H1 (cell line): Measurements from ENCODE around the gene CDK4. TPM values are rescaled to one million over a fixed set of nuclear protein-coding genes. Genes with fewer than 3 reads are reported as not detected.
A peak's percentile ranks its signal among the peaks of the same experiment; 100 is the strongest.

Source experiments
- CTCF ChIA-PET: fragments of 300-600 bp; sonication (Branson Sonifier 250); formaldehyde crosslinking; loops from one replicate; lab custom pipeline; 2021; ENCODE audit not compliant: partially characterized antibody; lab: Charles Lee
- POLR2A ChIA-PET: fragments of 300-600 bp; sonication (Branson Sonifier 250); formaldehyde crosslinking; loops from one replicate; lab custom pipeline; 2021; ENCODE audit warnings: inconsistent platforms; ENCODE audit not compliant: partially characterized antibody; lab: Charles Lee
- DNase-seq, 2 experiments: peaks; one replicate each; pipeline versions ENCODE4 v3.0.0 to v3.0.0-alpha.2; 2010 to 2022; ENCODE audit warnings: low spot score in 2 of 2, low read depth in 1 of 2, mixed read lengths in 1 of 2
- FAIRE-seq: peaks from 2 replicates; lab custom pipeline; 2011; peaks lifted over from hg19 to GRCh38; lab: Jason Lieb, UNC
- H2AFZ ChIP-seq: 2 replicates; pipeline ENCODE4 v1.8.1; 2012; ENCODE audit warnings: low read length, inconsistent platforms
- H2AK5ac ChIP-seq: 2 replicates; pipeline ENCODE4 v1.6.1; 2013; ENCODE audit warnings: low read depth, low read length
- H2BK120ac ChIP-seq: replicated peaks from 2 replicates; pipeline ENCODE3; 2013; ENCODE audit warnings: low read depth, low read length, inconsistent platforms
- H2BK12ac ChIP-seq: 2 replicates; pipeline ENCODE4 v1.6.1; 2013; ENCODE audit warnings: low read depth, low read length
- H2BK15ac ChIP-seq: 2 replicates; pipeline ENCODE4 v1.6.1; 2013; ENCODE audit warnings: low read length
- H2BK20ac ChIP-seq: 2 replicates; pipeline ENCODE4 v1.6.1; 2013; ENCODE audit warnings: low read length
- H2BK5ac ChIP-seq: 2 replicates; pipeline ENCODE4 v1.6.1; 2013; ENCODE audit warnings: low read depth, low read length
- H3K14ac ChIP-seq: 2 replicates; pipeline ENCODE4 v1.6.1; 2013; ENCODE audit warnings: inconsistent platforms; ENCODE audit not compliant: insufficient read length
- H3K18ac ChIP-seq: 2 replicates; pipeline ENCODE4 v1.6.1; 2013; ENCODE audit warnings: low read length; ENCODE audit errors: extremely low read depth
- H3K23ac ChIP-seq: 2 replicates; pipeline ENCODE4 v1.6.1; 2013; ENCODE audit warnings: inconsistent platforms; ENCODE audit not compliant: insufficient read length
- H3K23me2 ChIP-seq: 2 replicates; pipeline ENCODE4 v1.6.1; 2013; ENCODE audit warnings: low read depth, low read length
- H3K27ac ChIP-seq: 2 replicates; pipeline ENCODE4 v1.6.1; 2011; ENCODE audit warnings: low read depth, low read length, inconsistent platforms
- H3K27me3 ChIP-seq, 4 experiments: replicated peaks in 1 of 4; 1 replicate in 1 of 4; 2 replicates in 3 of 4; pipeline versions ENCODE4 v1.6.1 to v1.8.1; 2011 to 2013; ENCODE audit warnings: low read length in 3 of 4, mild to moderate bottlenecking in 3 of 4, inconsistent platforms in 2 of 4, mixed read lengths in 2 of 4, moderate library complexity in 1 of 4; ENCODE audit not compliant: control insufficient read depth in 3 of 4, insufficient read depth in 3 of 4; ENCODE audit errors: extremely low read depth in 1 of 4
- H3K36me3 ChIP-seq, 4 experiments: 2 replicates each; pipeline versions ENCODE4 v1.6.1 to v1.8.1; 2011 to 2013; ENCODE audit warnings: mild to moderate bottlenecking in 4 of 4, low read length in 3 of 4, moderate library complexity in 2 of 4, control low read depth in 1 of 4, inconsistent platforms in 1 of 4; ENCODE audit not compliant: insufficient read depth in 4 of 4, control insufficient read depth in 2 of 4
- H3K4ac ChIP-seq: replicated peaks from 2 replicates; pipeline ENCODE3; 2013; ENCODE audit warnings: low read length, low read depth, mixed read lengths, inconsistent platforms; ENCODE audit not compliant: insufficient read length
- H3K4me1 ChIP-seq, 4 experiments: replicated peaks in 1 of 4; 1 replicate in 1 of 4; 2 replicates in 3 of 4; pipeline versions ENCODE4 v1.6.1 to v1.8.1; 2011 to 2013; ENCODE audit warnings: low read length in 3 of 4, inconsistent platforms in 2 of 4, mixed read lengths in 1 of 4; ENCODE audit not compliant: insufficient read depth in 4 of 4, control insufficient read depth in 3 of 4
- H3K4me2 ChIP-seq, 2 experiments: 2 replicates each; pipeline versions ENCODE4 v1.6.1 to v1.8.1; 2011 to 2013; ENCODE audit warnings: low read depth in 2 of 2, low read length in 2 of 2, control low read depth in 1 of 2, inconsistent platforms in 1 of 2, mild to moderate bottlenecking in 1 of 2; ENCODE audit not compliant: insufficient read depth in 1 of 2
- H3K4me3 ChIP-seq, 4 experiments: fragments of 200-600, 300-600 bp in 1 of 4; sonication (generic), shearing (Covaris generic), sonication (Bioruptor Twin) in 1 of 4; 2 replicates each; pipeline versions ENCODE4 v1.5.1 to v1.8.1; 2011 to 2016; ENCODE audit warnings: low read length in 4 of 4, low read depth in 3 of 4, control low read depth in 2 of 4, inconsistent platforms in 2 of 4, mild to moderate bottlenecking in 2 of 4, mixed read lengths in 1 of 4, moderate library complexity in 1 of 4; ENCODE audit not compliant: insufficient read depth in 2 of 4; ENCODE audit errors: extremely low read depth in 1 of 4
- H3K56ac ChIP-seq: replicated peaks from 2 replicates; pipeline ENCODE3; 2013; ENCODE audit warnings: low read depth, mild to moderate bottlenecking, mixed read lengths, low read length, inconsistent platforms; ENCODE audit not compliant: insufficient read length
- H3K79me1 ChIP-seq: 2 replicates; pipeline ENCODE4 v1.6.1; 2013; ENCODE audit warnings: low read depth, low read length, control low read depth
- H3K79me2 ChIP-seq, 2 experiments: 2 replicates each; pipeline versions ENCODE4 v1.6.1 to v1.8.1; 2012 to 2013; ENCODE audit warnings: low read length in 2 of 2, mild to moderate bottlenecking in 2 of 2, inconsistent platforms in 1 of 2; ENCODE audit not compliant: insufficient read depth in 2 of 2, control insufficient read depth in 1 of 2
- H3K9ac ChIP-seq, 4 experiments: replicated peaks in 1 of 4; 1 replicate in 1 of 4; 2 replicates in 3 of 4; pipeline versions ENCODE4 v1.6.1 to v1.8.1; 2011 to 2013; ENCODE audit warnings: low read depth in 3 of 4, low read length in 3 of 4, control low read depth in 2 of 4, mild to moderate bottlenecking in 2 of 4, moderate library complexity in 2 of 4, inconsistent platforms in 1 of 4; ENCODE audit errors: extremely low read depth in 1 of 4
- H3K9me3 ChIP-seq, 2 experiments: 2 replicates each; pipeline versions ENCODE4 v1.6.1 to v1.8.1; 2012 to 2013; ENCODE audit warnings: mild to moderate bottlenecking in 2 of 2, moderate library complexity in 2 of 2, control low read depth in 1 of 2, inconsistent platforms in 1 of 2, low read depth in 1 of 2, low read length in 1 of 2, mixed read lengths in 1 of 2; ENCODE audit not compliant: insufficient read depth in 2 of 2
- H4K20me1 ChIP-seq, 2 experiments: replicated peaks in 1 of 2; 2 replicates each; pipeline versions ENCODE3 to v1.8.1; 2011 to 2013; ENCODE audit warnings: inconsistent platforms in 2 of 2, low read length in 2 of 2, mild to moderate bottlenecking in 1 of 2; ENCODE audit not compliant: insufficient read depth in 2 of 2, control insufficient read depth in 1 of 2
- H4K5ac ChIP-seq: 2 replicates; pipeline ENCODE4 v1.6.1; 2013; ENCODE audit warnings: low read length, low read depth, mixed read lengths, inconsistent platforms; ENCODE audit not compliant: insufficient read length
- H4K8ac ChIP-seq: 2 replicates; pipeline ENCODE4 v1.8.0; 2013; ENCODE audit warnings: mild to moderate bottlenecking, moderate library complexity, low read length, inconsistent platforms; ENCODE audit not compliant: insufficient read depth; ENCODE audit errors: extremely low read depth
- H4K91ac ChIP-seq: replicated peaks from 2 replicates; pipeline ENCODE3; 2013; ENCODE audit warnings: low read length, mixed read lengths, inconsistent platforms; ENCODE audit not compliant: insufficient read length
- ASH2L ChIP-seq: fragments of 200-600, 300-600 bp; sonication (generic); IDR thresholded peaks from one replicate; pipeline ENCODE4 v1.7.1; 2017; ENCODE audit warnings: low read length
- ATF2 ChIP-seq: IDR thresholded peaks from 2 replicates; pipeline ENCODE4 v1.6.1; 2012; ENCODE audit warnings: low read length, inconsistent platforms
- BACH1 ChIP-seq: IDR thresholded peaks from 2 replicates; pipeline ENCODE4 v1.6.1; 2012; ENCODE audit warnings: low read length, improper control_type of control experiment
- EZH2 ChIP-seq: fragments of 200-600 bp; sonication (generic); IDR thresholded peaks from 2 replicates; pipeline ENCODE4 v1.7.1; 2012; ENCODE audit warnings: low read depth, mild to moderate bottlenecking, moderate library complexity, low read length, inconsistent platforms; ENCODE audit not compliant: severe bottlenecking
- FOSL1 ChIP-seq: IDR thresholded peaks from 2 replicates; pipeline ENCODE4 v1.6.1; 2011; ENCODE audit warnings: mild to moderate bottlenecking, low read depth, low read length, moderate library complexity; ENCODE audit not compliant: insufficient read depth
- JUN ChIP-seq: IDR thresholded peaks from 2 replicates; pipeline ENCODE4 v1.6.1; 2011; ENCODE audit warnings: low read depth, mild to moderate bottlenecking, improper control_type of control experiment, low read length
- NANOG ChIP-seq: IDR thresholded peaks from 2 replicates; pipeline ENCODE4 v1.6.1; 2011; ENCODE audit warnings: low read length, low read depth, mild to moderate bottlenecking, inconsistent platforms; ENCODE audit not compliant: insufficient read depth, poor library complexity, severe bottlenecking
- RBBP5 ChIP-seq: IDR thresholded peaks from 2 replicates; pipeline ENCODE4 v1.7.1; 2012; ENCODE audit warnings: low read depth, mild to moderate bottlenecking, inconsistent platforms, low read length, moderate library complexity, borderline replicate concordance
- SIRT6 ChIP-seq: IDR thresholded peaks from one replicate; pipeline ENCODE4 v1.7.1; 2012; ENCODE audit warnings: low read length, inconsistent platforms
- SRF ChIP-seq: IDR thresholded peaks from 2 replicates; pipeline ENCODE4 v1.6.1; 2011; ENCODE audit warnings: mild to moderate bottlenecking, low read depth, low read length, moderate library complexity
- WGBS, 2 experiments: shearing (Covaris generic) in 1 of 2; methylation state at CpG; one replicate each; pipeline versions ENCODE4 v1.1.6 to v1.1.7; 2013 to 2015; ENCODE audit warnings: low lambda C conversion rate in 2 of 2, mixed read lengths in 2 of 2, inconsistent platforms in 1 of 2, low coverage in 1 of 2, missing lambda C conversion rate in 1 of 2; ENCODE audit not compliant: insufficient replicate concordance in 2 of 2, insufficient coverage in 1 of 2, insufficient read length in 1 of 2; ENCODE audit errors: extremely low coverage in 1 of 2, missing lambda C conversion rate in 1 of 2; 5-methylcytosine and 5-hydroxymethylcytosine counted together
- polyA plus RNA-seq, 7 experiments: library from polyadenylated mRNA; depleted of rRNA in 3 of 7; stranded (reverse) in 5 of 7; unstranded in 2 of 7; fragments of >200 nt in 5 of 7; fragments of 200-250 nt in 2 of 7; gene quantifications; 1 replicate in 5 of 7; 2 replicates in 1 of 7; 4 replicates in 1 of 7; pipeline versions ENCODE4 v1.2.1 to v1.2.3, GENCODE V29; 2011 to 2013; ENCODE audit warnings: missing spikeins in 2 of 7, mixed read lengths in 2 of 7
- total RNA-seq: library from RNA; stranded (reverse); fragmentation: NEBNext Ultra II Directional; extraction: Animal tissue kit (Norgen Biotek cat#: 25700); gene quantifications from 2 replicates; pipeline ENCODE4 v1.2.1, GENCODE V29; 2021

CDK4 gene
- total and polyA plus RNA-seq, 2 of the 8 experiments (the other 6 are each of a cell fraction or from before 2014, with no cell fraction given): 174 to 368 TPM

- no peak overlapping the region for H2BK12ac ChIP-seq
- no peak overlapping the region for H4K91ac ChIP-seq
- ChIA-PET POLR2A (interaction anchor here (0.6 kb wide), 1 partner anchor 75 kb away, joined by 3 read pairs; no protein-coding TSS in a partner anchor), CTCF (interaction anchor here (2.3 to 11.7 kb wide), 2 partner anchors 20 to 24 kb away, joined by 6 to 149 read pairs; partner anchors contain the start of genes AGAP2 and OS9)
- no peak overlapping the region for H3K23ac ChIP-seq
- H3K9me3 ChIP-seq: no peaks in the 10 kb centered on the region
- no peak for FAIRE-seq
- no peaks in the 10 kb centered on the region for H3K4me1 ChIP-seq
- peak in 1 of 2 experiments; percentile 19 for DNase-seq
- H3K4me3 ChIP-seq: no peak overlapping the region
- H2BK20ac ChIP-seq: no peak overlapping the region
- peaks cover 0 to 22% (median 5%) of the 10 kb centered on the region in 4 experiments; a peak in 4 of 8 replicates for H3K36me3 ChIP-seq
- H3K4me2 ChIP-seq: no peak overlapping the region
- H2BK15ac ChIP-seq: no peak overlapping the region
- no peak overlapping the region for H3K27ac ChIP-seq
- no peak overlapping the region for H3K18ac ChIP-seq
- H2AFZ ChIP-seq: no peak overlapping the region
- H3K79me2 ChIP-seq: no peaks in the 10 kb centered on the region
- peaks cover 0 to 3% of the 10 kb centered on the region in 2 experiments for H4K20me1 ChIP-seq
- 91 to 100% methylated on average over 1 to 21 of the region's 22 CpGs for WGBS, 2 experiments
- H2BK120ac ChIP-seq: no peak overlapping the region
- no peak overlapping the region for H3K14ac ChIP-seq
- no peak overlapping the region for H3K4ac ChIP-seq
- no peak overlapping the region for H4K8ac ChIP-seq
- H3K56ac ChIP-seq: no peak overlapping the region
- H3K23me2 ChIP-seq: no peaks in the 10 kb centered on the region
- H4K5ac ChIP-seq: no peak overlapping the region
- no peak overlapping the region for H2AK5ac ChIP-seq
- H2BK5ac ChIP-seq: no peak overlapping the region
- H3K9ac ChIP-seq: no peak overlapping the region
- H3K79me1 ChIP-seq: no peaks in the 10 kb centered on the region
- H3K27me3 ChIP-seq: no peaks in the 10 kb centered on the region
- TF ChIP-seq SRF (no peak), BACH1 (no peak), RBBP5 (no peak), EZH2 (no peak), NANOG (no peak), JUN (no peak), FOSL1 (no peak), ASH2L (no peak), ATF2 (no peak), SIRT6 (no peak)
Measured at GRCh38 chr12:57717846-57718640, 34.1 kb downstream of the CDK4 start.
